Type B pancreatic cell (in vitro differentiated cells): Measurements from ENCODE around the gene TACR2. TPM values are rescaled to one million over a fixed set of nuclear protein-coding genes. Genes with fewer than 3 reads are reported as not detected.

Source experiments
- DNase-seq: peaks from one replicate; pipeline ENCODE4 v3.0.0; 2021; ENCODE audit warnings: mixed read lengths; ENCODE audit not compliant: unreplicated experiment; ENCODE audit errors: extremely low spot score
- H3K27ac Mint-ChIP-seq: 2 replicates; pipeline ENCODE4 v1.8.0; 2021; ENCODE audit warnings: mild to moderate bottlenecking, mixed read lengths
- H3K27me3 Mint-ChIP-seq: 2 replicates; pipeline ENCODE4 v1.8.0; 2021; ENCODE audit warnings: mixed read lengths
- H3K36me3 Mint-ChIP-seq: 2 replicates; pipeline ENCODE4 v1.8.0; 2021; ENCODE audit warnings: mixed read lengths
- H3K4me1 Mint-ChIP-seq: one replicate; pipeline ENCODE4 v1.8.0; 2021; ENCODE audit warnings: mixed read lengths; ENCODE audit not compliant: unreplicated experiment
- H3K4me3 Mint-ChIP-seq: 2 replicates; pipeline ENCODE4 v1.8.0; 2021; ENCODE audit warnings: mild to moderate bottlenecking, mixed read lengths
- H3K9me3 Mint-ChIP-seq: 2 replicates; pipeline ENCODE4 v1.8.0; 2021; ENCODE audit warnings: mixed read lengths
- total RNA-seq: library from RNA; stranded (reverse); gene quantifications from 2 replicates; pipeline ENCODE4 v1.2.1, GENCODE V29; 2021; ENCODE audit warnings: low replicate concordance
- TF ChIP-seq, protein P1 (sequence below): fragments of 200-600 bp; sonication (generic); conservative IDR thresholded peaks from 2 replicates; pipeline ENCODE4 v1.5.0; 2021; ENCODE audit warnings: antibody characterized with exemption, mild to moderate bottlenecking

Gene TACR2
- total RNA-seq, 1 donor from 2014 or later, result not detected

DNA sequence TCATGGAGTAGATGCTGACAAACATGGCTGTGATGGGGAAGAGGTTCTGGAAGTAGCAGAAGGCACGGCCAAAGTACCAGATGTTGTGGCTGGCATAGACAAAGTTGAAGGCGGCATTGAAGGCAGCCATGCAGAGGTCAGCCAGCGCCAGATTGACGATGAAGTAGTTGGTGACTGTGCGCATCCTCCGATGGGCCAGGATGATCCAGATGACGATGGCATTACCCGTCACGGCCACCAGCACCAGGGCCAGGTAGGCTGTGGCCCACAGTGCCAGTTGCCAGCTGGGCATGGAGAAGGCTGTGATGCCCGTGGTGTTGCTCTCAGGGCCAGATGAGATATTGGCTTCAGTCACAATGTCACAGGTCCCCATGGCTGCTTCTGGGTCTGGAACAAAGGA lies 767 bp downstream of the TACR2 start:
- H3K27ac Mint-ChIP-seq, result no peak overlapping the region
- H3K36me3 Mint-ChIP-seq, result no peaks in the 10 kb centered on the region
- no peak for DNase-seq
- TF ChIP-seq, protein P1, sequence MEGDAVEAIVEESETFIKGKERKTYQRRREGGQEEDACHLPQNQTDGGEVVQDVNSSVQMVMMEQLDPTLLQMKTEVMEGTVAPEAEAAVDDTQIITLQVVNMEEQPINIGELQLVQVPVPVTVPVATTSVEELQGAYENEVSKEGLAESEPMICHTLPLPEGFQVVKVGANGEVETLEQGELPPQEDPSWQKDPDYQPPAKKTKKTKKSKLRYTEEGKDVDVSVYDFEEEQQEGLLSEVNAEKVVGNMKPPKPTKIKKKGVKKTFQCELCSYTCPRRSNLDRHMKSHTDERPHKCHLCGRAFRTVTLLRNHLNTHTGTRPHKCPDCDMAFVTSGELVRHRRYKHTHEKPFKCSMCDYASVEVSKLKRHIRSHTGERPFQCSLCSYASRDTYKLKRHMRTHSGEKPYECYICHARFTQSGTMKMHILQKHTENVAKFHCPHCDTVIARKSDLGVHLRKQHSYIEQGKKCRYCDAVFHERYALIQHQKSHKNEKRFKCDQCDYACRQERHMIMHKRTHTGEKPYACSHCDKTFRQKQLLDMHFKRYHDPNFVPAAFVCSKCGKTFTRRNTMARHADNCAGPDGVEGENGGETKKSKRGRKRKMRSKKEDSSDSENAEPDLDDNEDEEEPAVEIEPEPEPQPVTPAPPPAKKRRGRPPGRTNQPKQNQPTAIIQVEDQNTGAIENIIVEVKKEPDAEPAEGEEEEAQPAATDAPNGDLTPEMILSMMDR, result no peak
- H3K27me3 Mint-ChIP-seq, result no peaks in the 10 kb centered on the region
- no peak overlapping the region for H3K4me3 Mint-ChIP-seq
- peaks cover 25% of the 10 kb centered on the region for H3K4me1 Mint-ChIP-seq
- no peaks in the 10 kb centered on the region for H3K9me3 Mint-ChIP-seq

DNA sequence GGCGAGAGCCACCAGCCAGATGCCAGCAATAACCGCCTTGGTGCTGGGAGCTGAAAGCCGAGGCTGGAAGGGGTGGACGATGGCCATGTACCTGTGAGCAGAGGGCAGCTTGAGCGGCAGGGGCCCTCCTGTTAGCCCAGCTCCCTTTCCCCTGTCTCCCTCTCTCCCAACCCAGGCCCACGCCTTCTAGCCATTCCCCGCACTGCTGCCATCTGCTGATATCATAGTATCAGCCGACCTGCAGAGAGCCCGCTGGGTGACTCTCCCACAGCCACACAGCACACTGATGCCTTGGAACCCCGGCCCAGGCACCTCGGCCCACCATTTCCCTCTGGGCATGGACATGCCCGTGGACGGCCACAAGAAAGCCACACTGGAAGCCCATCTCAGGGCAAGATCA lies 1.7 kb downstream of the TACR2 start:
- H3K36me3 Mint-ChIP-seq, result no peaks in the 10 kb centered on the region
- H3K4me3 Mint-ChIP-seq, result no peak overlapping the region
- no peak overlapping the region for H3K27ac Mint-ChIP-seq
- H3K27me3 Mint-ChIP-seq, result no peaks in the 10 kb centered on the region
- peaks cover 30% of the 10 kb centered on the region for H3K4me1 Mint-ChIP-seq
- TF ChIP-seq, protein P1, result no peak
- DNase-seq, result no peak
- H3K9me3 Mint-ChIP-seq, result no peaks in the 10 kb centered on the region

DNA sequence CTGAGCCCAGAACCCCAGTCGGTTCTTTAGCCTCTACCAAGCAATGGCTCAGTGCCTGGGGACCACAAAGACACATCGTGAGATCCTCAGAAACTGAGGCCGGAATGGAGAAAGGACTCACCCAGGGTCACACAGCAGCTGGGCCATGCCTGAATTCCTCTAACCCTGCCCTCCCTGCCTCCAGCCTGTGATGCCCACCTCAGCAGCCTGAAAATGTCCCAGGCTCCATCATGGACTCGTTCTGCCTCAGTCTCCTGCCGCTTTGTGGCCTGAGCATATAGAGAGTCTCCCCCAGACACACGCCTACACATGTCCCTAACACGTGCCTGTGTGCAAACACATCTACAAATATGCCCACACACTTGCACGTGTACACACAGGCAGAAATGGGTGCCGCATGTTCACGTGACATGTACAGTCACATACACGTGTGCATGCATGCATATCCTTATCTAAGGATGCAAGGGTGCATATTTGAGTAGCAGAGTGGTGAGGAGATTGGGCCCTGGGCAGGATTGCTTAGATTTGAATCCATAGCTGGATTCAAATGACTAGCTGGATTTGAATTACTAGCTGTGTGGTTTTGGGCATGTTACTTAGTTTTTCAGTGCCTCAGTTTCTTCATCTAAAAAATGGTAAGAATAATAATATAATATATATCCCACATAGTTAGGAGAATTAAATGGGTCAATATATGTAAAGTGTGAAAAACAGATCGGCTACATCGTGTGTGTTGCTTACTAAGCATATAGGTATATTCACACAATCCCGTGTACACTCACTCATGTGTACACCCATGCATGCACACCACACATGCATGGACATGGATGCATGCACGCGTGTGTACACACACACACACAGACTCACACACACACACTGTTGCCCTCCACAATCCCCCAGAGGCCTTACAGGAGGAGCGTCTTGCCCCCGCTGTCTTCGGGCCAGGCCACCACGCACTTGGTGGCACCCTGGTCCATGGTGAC lies 2.4 kb downstream of the TACR2 start:
- H3K4me3 Mint-ChIP-seq, result no peak overlapping the region
- H3K27me3 Mint-ChIP-seq, result no peaks in the 10 kb centered on the region
- DNase-seq, result no peak
- no peaks in the 10 kb centered on the region for H3K9me3 Mint-ChIP-seq
- no peak overlapping the region for H3K27ac Mint-ChIP-seq
- peaks cover 26% of the 10 kb centered on the region for H3K4me1 Mint-ChIP-seq
- TF ChIP-seq, protein P1, result no peak
- H3K36me3 Mint-ChIP-seq, result no peaks in the 10 kb centered on the region

DNA sequence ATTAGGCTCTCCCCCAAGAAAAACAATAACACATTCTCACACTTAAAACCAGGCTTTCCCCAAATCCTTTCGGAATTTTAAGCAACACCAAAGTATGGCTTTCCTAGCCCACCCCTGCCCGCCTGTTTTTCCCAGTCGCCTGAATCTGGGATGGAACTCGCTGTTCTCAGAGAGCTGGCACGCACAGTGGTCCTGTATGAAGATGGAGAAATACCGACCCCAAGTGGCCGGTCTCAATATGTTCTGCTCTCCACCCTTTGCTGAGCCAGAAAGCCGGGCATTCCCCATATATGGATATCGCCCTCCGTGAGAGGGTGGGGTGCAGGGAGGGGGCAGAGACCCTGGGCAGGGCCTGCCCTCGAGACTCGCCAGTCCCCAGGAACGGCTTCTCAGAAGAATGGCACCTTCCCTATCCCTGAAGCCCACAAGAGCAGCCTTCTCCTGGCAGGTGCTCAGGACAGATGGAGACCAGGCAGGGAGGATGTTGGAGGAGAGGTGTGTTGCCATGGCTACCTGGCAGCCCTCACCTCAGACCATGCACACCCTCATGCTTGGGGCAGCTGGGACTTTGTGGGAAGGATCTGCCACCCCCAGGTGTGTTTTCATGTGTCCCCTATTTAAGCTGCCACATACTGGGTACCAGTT lies 3.4 kb downstream of the TACR2 start:
- Mint-ChIP-seq H3K4me3 (no peak overlapping the region), H3K36me3 (no peaks in the 10 kb centered on the region), H3K9me3 (no peaks in the 10 kb centered on the region), H3K27ac (no peak overlapping the region), H3K27me3 (no peaks in the 10 kb centered on the region), H3K4me1 (peaks cover 26% of the 10 kb centered on the region)
- TF ChIP-seq, protein P1, result peak; percentile 77
- DNase-seq, result no peak

DNA sequence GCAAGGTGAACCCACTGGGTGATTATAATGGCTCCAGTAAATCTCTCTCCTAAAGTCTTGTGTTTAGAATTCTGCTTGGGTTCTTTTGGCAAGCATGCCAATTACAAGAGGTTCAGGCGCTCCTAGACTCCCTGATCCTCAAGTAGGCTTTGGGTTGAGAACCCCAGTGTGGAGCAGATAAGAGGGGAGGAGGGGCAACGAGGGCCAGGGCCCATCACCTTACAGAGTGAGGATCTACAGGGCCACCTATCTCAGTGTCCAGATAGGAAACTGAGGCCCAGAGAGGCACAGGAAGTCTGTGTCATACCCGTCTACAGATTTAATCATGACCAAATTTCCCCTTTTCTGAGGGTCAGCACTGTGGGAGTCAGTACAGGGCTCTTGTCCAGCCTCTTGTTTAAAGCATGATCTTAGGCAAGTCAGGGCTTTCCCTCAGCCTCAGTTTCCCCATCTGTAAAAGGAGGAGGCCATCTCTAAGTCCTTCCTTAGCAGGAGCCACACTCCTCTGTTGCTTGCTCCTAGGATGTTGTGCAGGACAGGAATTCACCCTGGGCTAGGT lies 4.4 kb downstream of the TACR2 start:
- Mint-ChIP-seq H3K4me1 (peaks cover 18% of the 10 kb centered on the region), H3K4me3 (no peak overlapping the region), H3K27me3 (no peaks in the 10 kb centered on the region), H3K27ac (no peak overlapping the region), H3K36me3 (no peaks in the 10 kb centered on the region), H3K9me3 (no peaks in the 10 kb centered on the region)
- no peak for DNase-seq
- TF ChIP-seq, protein P1, result no peak
